Activated naive CD4-positive, alpha-beta T cell treated with anti-CD3 and anti-CD28 coated beads for 36 hours (primary cell): ENCODE data around the gene GALNT13. TPM values are rescaled to one million over a fixed set of nuclear protein-coding genes. Genes with fewer than 3 reads are reported as not detected.

Experiments
- CTCF ChIA-PET: fragments of 350-600 bp; sonication (Branson Sonifier 250); formaldehyde crosslinking; loops from one replicate; lab custom pipeline; 2021; ENCODE audit warnings: antibody characterized with exemption; lab: Charles Lee
- DNase-seq: peaks from one replicate; pipeline ENCODE4 v3.0.0-alpha.2; 2020
- H3K27ac Mint-ChIP-seq: one replicate; pipeline ENCODE4 v1.8.0; 2021; ENCODE audit warnings: mild to moderate bottlenecking, mixed read lengths
- H3K27me3 Mint-ChIP-seq: one replicate; pipeline ENCODE4 v1.8.0; 2021; ENCODE audit warnings: low read depth, mixed read lengths
- H3K36me3 Mint-ChIP-seq: one replicate; pipeline ENCODE4 v1.8.0; 2021; ENCODE audit warnings: low read depth, mixed read lengths
- H3K4me1 Mint-ChIP-seq: one replicate; pipeline ENCODE4 v1.8.0; 2021; ENCODE audit warnings: low read depth, mixed read lengths
- H3K4me3 Mint-ChIP-seq: one replicate; pipeline ENCODE4 v1.8.0; 2021; ENCODE audit warnings: mild to moderate bottlenecking, moderate library complexity, mixed read lengths
- H3K9me3 Mint-ChIP-seq: one replicate; pipeline ENCODE4 v1.8.0; 2021; ENCODE audit warnings: mixed read lengths
- intact Hi-C: fragments of 100-400 bp; cut with micrococcal nuclease; formaldehyde crosslinking; loops from one replicate; pipeline ENCODE4 v1.15.1; 2023
- total RNA-seq, 2 experiments: library from RNA; stranded (reverse); gene quantifications; one replicate each; pipeline ENCODE4 v1.2.3, GENCODE V29; 2021

The GALNT13 gene
- total RNA-seq, result not detected

DNA sequence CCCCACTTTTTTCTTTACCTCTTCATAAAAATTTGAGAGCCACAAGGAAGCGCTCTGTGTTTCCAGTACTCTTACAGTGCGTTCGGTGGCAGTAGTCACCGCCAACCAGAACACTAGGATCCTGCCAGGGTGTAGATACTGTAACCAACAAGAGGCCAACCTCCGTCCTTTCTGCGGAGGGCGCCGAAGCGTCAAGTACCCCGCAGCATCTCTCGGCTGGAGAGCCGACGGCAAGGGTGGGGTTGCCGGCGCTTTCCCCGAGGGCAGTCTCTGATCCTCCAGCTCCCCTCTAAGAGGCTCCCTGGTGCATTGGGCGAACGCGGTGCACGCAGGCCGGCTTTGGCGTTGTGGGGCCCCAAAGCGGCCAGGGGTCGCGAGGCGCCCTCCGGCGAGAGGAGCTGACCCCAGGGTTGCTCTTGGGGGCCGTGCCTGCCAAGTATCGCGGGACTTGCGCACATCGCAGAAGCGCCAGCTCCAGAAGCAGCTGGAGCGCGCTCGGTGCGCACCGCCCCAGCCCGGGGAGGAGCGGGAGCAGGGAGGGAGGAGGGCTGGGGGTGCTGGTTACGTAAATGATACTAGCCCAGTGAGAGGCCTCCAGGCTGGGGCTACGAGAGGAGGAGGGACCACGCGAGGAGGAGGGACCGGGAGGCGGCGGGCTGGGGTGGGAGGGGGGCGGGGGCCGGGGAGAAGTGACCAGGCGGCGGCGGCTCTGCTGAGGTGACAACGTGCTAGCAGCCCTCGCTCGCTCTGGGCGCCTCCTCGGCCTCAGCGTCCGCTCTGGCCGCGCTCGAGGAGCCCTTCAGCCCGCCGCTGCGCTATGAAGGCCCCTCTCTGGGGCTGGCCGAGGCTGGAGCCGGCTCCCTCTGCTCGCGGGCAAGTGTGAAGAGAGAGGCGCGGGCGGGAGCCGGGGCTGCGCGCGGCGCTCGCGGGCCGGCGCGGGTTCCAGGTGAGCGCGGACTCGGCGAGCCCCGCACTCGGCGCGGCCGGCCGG lies at the start of gene GALNT13:
Gene GALNT13, plus strand, starts transcription at position 692 of the 991 bp plus-strand sequence.
- H3K27ac Mint-ChIP-seq, result no peak within 1 kb of the TSS
- intact Hi-C loops, result no loop called here
- H3K4me3 Mint-ChIP-seq, result no peak within 1 kb of the TSS
- peaks cover 2% of the 10 kb centered on the region for H3K9me3 Mint-ChIP-seq
- CTCF ChIA-PET, result no interaction called here
- peaks cover 26% of the 10 kb centered on the region for H3K27me3 Mint-ChIP-seq
- peaks cover 3% of the 10 kb centered on the region for H3K36me3 Mint-ChIP-seq
- no peak for DNase-seq
- H3K4me1 Mint-ChIP-seq, result peaks cover 3% of the 10 kb centered on the region

DNA sequence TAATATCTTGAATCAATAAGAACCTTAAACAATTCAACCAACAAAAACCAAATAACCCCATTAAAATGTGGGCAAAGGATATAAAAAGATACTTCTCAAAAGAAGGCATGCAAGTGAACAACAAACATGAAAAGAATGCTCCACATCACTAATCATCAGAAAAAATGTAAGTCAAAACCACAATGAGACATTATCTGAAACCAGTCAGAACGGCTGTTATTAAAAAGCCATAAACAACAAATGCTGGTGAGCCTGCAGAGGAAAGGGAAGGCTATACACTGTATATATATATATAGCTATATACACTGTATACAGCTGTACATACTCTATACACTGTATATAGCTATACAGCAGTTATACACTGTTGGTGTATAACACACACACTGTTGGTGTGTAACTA lies 47.8 kb upstream of the GALNT13 start:
- Mint-ChIP-seq H3K4me3 (no peak overlapping the region), H3K36me3 (no peaks in the 10 kb centered on the region), H3K27me3 (no peaks in the 10 kb centered on the region), H3K27ac (no peak overlapping the region), H3K9me3 (peaks cover 12% of the 10 kb centered on the region), H3K4me1 (no peaks in the 10 kb centered on the region)
- CTCF ChIA-PET, result no interaction called here
- intact Hi-C loops, result no loop called here
- no peak for DNase-seq

- intact Hi-C loops, result no loop called here
- no peak for DNase-seq
- CTCF ChIA-PET, result no interaction called here
- Mint-ChIP-seq H3K36me3 (no peaks in the 10 kb centered on the region), H3K4me1 (no peaks in the 10 kb centered on the region), H3K4me3 (no peak overlapping the region), H3K27me3 (no peaks in the 10 kb centered on the region), H3K9me3 (peaks cover 18% of the 10 kb centered on the region), H3K27ac (no peak overlapping the region)
Measured at GRCh38 chr2:153828335-153828734, 43.4 kb upstream of the GALNT13 start.

- Mint-ChIP-seq H3K27ac (no peak overlapping the region), H3K9me3 (peaks cover 7% of the 10 kb centered on the region), H3K27me3 (no peaks in the 10 kb centered on the region), H3K36me3 (no peaks in the 10 kb centered on the region), H3K4me3 (no peak overlapping the region), H3K4me1 (no peaks in the 10 kb centered on the region)
- CTCF ChIA-PET, result no interaction called here
- intact Hi-C loops, result no loop called here
- no peak for DNase-seq
Measured at GRCh38 chr2:153834662-153835061, 37.1 kb upstream of the GALNT13 start.

- Mint-ChIP-seq H3K4me1 (no peaks in the 10 kb centered on the region), H3K27ac (no peak overlapping the region), H3K36me3 (no peaks in the 10 kb centered on the region), H3K4me3 (no peak overlapping the region), H3K27me3 (no peaks in the 10 kb centered on the region), H3K9me3 (peaks cover 6% of the 10 kb centered on the region)
- CTCF ChIA-PET, result no interaction called here
- DNase-seq, result no peak
- intact Hi-C loops, result no loop called here
Measured at GRCh38 chr2:153858250-153858649, 13.5 kb upstream of the GALNT13 start.

DNA sequence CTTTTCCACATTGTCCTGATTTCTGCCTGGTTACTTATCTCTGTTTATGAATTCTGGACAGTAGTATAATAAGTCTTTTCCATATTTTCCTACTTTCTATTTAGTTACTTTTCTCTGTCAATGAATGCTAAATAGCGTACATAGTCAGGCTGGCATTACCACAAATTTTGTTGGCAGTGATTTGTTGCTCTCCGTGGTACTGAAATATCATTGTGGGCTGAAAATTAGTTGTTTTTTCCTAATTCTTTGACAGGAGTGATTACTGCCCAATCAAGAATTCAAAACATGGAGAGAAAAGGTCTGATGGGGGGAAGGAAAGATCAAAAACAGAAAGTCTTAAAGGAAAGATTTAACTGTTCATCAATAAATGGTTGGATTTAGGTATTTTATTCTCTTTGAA lies 7.7 kb upstream of the GALNT13 start:
- CTCF ChIA-PET, result no interaction called here
- intact Hi-C loops, result no loop called here
- Mint-ChIP-seq H3K4me3 (no peak overlapping the region), H3K4me1 (no peaks in the 10 kb centered on the region), H3K27me3 (no peaks in the 10 kb centered on the region), H3K36me3 (no peaks in the 10 kb centered on the region), H3K27ac (no peak overlapping the region), H3K9me3 (peaks cover 4% of the 10 kb centered on the region)
- no peak for DNase-seq

- Mint-ChIP-seq H3K4me3 (no peak overlapping the region), H3K36me3 (no peaks in the 10 kb centered on the region), H3K27me3 (peaks cover 11% of the 10 kb centered on the region), H3K27ac (no peak overlapping the region), H3K4me1 (no peaks in the 10 kb centered on the region), H3K9me3 (peaks cover 4% of the 10 kb centered on the region)
- CTCF ChIA-PET, result interaction anchor here (0.5 kb wide), 1 partner anchor 31 kb away, joined by 5 read pairs; no protein-coding TSS in a partner anchor
- intact Hi-C loops, result no loop called here
- no peak for DNase-seq
Measured at GRCh38 chr2:153866595-153866994, 5.1 kb upstream of the GALNT13 start.

DNA sequence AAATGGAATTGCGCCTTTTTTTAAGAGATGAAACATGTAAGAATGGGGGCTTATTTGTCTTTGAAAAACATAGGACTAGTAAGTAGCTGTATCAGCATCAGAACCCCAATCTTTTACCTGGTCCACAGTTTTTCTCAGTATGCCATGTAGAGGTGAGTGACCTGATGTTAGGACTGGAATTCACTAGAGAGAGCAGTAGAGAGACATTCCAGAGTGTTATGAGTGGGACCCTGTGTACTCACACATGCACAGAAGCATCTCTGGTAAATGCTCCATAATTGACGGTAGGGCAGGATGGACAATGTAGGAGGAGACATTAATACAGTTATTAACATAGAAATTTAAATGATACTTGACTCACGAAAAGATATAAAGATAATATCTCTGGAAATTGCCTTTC lies 1.4 kb upstream of the GALNT13 start:
- peaks cover 2% of the 10 kb centered on the region for H3K9me3 Mint-ChIP-seq
- H3K27me3 Mint-ChIP-seq, result peaks cover 26% of the 10 kb centered on the region
- no peak for DNase-seq
- H3K36me3 Mint-ChIP-seq, result peaks cover 3% of the 10 kb centered on the region
- H3K4me1 Mint-ChIP-seq, result peaks cover 3% of the 10 kb centered on the region
- H3K27ac Mint-ChIP-seq, result no peak overlapping the region
- CTCF ChIA-PET, result no interaction called here
- intact Hi-C loops, result no loop called here
- no peak overlapping the region for H3K4me3 Mint-ChIP-seq

DNA sequence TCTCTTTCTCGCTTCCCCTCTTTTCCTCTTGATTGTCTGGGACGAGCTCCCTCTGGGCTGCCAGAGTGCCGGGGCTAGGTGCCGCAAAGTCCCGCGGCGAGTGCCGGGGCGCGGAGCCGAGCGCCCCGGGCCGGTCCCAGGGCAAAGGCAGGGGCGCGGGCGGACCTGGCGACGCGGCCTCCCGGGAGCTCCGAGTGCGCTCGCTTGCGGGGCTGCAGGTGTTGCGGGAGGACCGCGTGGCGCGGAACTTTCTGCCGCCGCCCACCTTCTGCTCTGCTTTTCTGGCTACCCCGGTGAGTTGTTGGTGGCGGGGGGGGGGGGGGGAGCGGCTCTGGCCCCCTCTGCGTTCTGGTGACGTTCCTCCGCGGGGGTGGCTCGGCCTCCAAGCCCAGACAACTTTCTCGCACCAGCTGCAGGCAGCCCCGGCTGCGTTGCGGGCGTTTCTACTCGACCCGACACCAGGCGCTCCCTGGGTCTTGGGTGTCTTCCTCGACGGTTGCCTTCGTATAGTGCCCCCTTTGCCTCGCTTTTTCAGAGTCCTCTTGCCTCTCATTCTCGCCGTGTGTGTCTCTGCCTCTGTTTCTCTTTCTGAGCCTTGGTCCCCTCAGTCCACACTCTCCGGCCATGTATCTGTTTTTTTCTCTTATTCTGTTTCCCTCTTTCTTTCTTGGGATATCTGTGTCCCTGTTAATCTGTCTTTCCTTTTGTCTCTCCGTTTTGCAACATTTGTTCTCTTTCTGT lies 759 bp downstream of the GALNT13 start:
- Mint-ChIP-seq H3K27ac (no peak overlapping the region), H3K4me1 (peaks cover 3% of the 10 kb centered on the region), H3K27me3 (peaks cover 26% of the 10 kb centered on the region), H3K4me3 (no peak overlapping the region), H3K9me3 (peaks cover 2% of the 10 kb centered on the region), H3K36me3 (peaks cover 3% of the 10 kb centered on the region)
- intact Hi-C loops, result no loop called here
- DNase-seq, result no peak
- CTCF ChIA-PET, result no interaction called here

- no peaks in the 10 kb centered on the region for H3K9me3 Mint-ChIP-seq
- H3K36me3 Mint-ChIP-seq, result peaks cover 3% of the 10 kb centered on the region
- intact Hi-C loops, result no loop called here
- no peak overlapping the region for H3K4me3 Mint-ChIP-seq
- no peak overlapping the region for H3K27ac Mint-ChIP-seq
- no peak for DNase-seq
- H3K27me3 Mint-ChIP-seq, result peaks cover 26% of the 10 kb centered on the region
- CTCF ChIA-PET, result no interaction called here
- peaks cover 3% of the 10 kb centered on the region for H3K4me1 Mint-ChIP-seq
Measured at GRCh38 chr2:153873052-153874048, 1.6 kb downstream of the GALNT13 start.

DNA sequence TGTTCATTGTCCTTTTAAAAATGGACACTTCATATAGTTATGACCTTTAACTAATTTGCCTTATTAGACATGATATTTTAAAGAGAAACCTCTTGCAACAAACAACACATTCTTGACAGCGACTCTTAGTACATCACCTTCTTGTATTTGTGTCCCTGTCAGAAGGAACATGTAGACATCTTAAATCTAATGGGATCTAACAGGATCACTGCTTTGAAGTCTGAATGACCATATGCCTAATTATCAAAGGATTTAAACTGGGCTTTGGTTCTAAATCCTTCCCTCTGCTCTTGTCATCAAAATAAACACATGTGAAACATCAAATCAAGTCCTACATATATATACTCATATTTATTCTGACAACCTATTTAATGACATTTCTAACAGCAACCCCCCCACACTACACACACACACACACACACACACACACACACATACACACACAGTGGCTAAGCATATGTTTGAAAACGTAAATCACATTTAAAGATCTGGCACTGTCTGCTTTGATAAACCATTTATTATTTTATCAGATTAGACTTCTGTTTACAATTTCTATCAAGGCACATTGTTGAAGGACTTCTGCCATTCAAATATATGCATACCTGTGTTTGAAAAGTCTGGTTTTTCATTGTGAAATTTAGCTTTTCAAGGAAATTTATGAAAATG lies 4.2 kb downstream of the GALNT13 start:
- DNase-seq, result no peak
- intact Hi-C loops, result no loop called here

More for the DNA sequence above, 4.2 kb downstream of the GALNT13 start:
- H3K36me3 Mint-ChIP-seq, result peaks cover 3% of the 10 kb centered on the region
- CTCF ChIA-PET, result no interaction called here
- peaks cover 18% of the 10 kb centered on the region for H3K27me3 Mint-ChIP-seq
- H3K9me3 Mint-ChIP-seq, result no peaks in the 10 kb centered on the region
- H3K4me3 Mint-ChIP-seq, result no peak overlapping the region
- no peak overlapping the region for H3K27ac Mint-ChIP-seq
- peaks cover 3% of the 10 kb centered on the region for H3K4me1 Mint-ChIP-seq
